ENCODE results near the gene CDH23. TPM values are rescaled to one million over a fixed set of nuclear protein-coding genes. Genes with fewer than 3 reads are reported as not detected.

Gene CDH23
- total RNA-seq, 1 experiment from 2014 or later: 0.06 TPM

GRCh38 chr10:71771204-71771603, 374.5 kb downstream of the CDH23 start:
- DNase-seq (ENCODE audit: low read depth): no peak

- peak; percentile 68 for DNase-seq (ENCODE audit: low read depth)
These were observed 375.3 kb downstream of the CDH23 start for GRCh38 chr10:71771821-71772617.

GRCh38 chr10:71772832-71773220, 376.1 kb downstream of the CDH23 start:
- no peak for DNase-seq (ENCODE audit: low read depth)

GRCh38 chr10:71773221-71773971, 376.7 kb downstream of the CDH23 start, which contains the start of gene VSIR:
Gene VSIR, minus strand, starts transcription at chr10:71773520. Its CDS starts 81 bp downstream, at chr10:71773439.
- peak; percentile 78 for DNase-seq (ENCODE audit: low read depth)

GRCh38 chr10:71774916-71775702, 378.4 kb downstream of the CDH23 start:
- DNase-seq (ENCODE audit: low read depth): no peak

GRCh38 chr10:71776481-71776925, 379.8 kb downstream of the CDH23 start:
- DNase-seq (ENCODE audit: low read depth): no peak

- no peak for DNase-seq (ENCODE audit: low read depth)
These were observed 380.7 kb downstream of the CDH23 start for GRCh38 chr10:71777213-71777985.

GRCh38 chr10:71778071-71778825, 381.5 kb downstream of the CDH23 start:
- no peak for DNase-seq (ENCODE audit: low read depth)

GRCh38 chr10:71779641-71780040, 382.9 kb downstream of the CDH23 start:
- DNase-seq (ENCODE audit: low read depth): no peak

GRCh38 chr10:71780156-71780555, 383.4 kb downstream of the CDH23 start:
- DNase-seq (ENCODE audit: low read depth): no peak

- no peak for DNase-seq (ENCODE audit: low read depth)
These were observed 384.0 kb downstream of the CDH23 start for GRCh38 chr10:71780719-71781118.

GRCh38 chr10:71782221-71782916, 385.6 kb downstream of the CDH23 start:
- DNase-seq (ENCODE audit: low read depth): no peak

GRCh38 chr10:71782917-71783490, 386.3 kb downstream of the CDH23 start:
- DNase-seq (ENCODE audit: low read depth): no peak

- no peak for DNase-seq (ENCODE audit: low read depth)
These were observed 387.4 kb downstream of the CDH23 start for GRCh38 chr10:71783917-71784678.

- DNase-seq (ENCODE audit: low read depth): no peak
These were observed 388.1 kb downstream of the CDH23 start for GRCh38 chr10:71784679-71785272.

GRCh38 chr10:71788954-71789353, 392.2 kb downstream of the CDH23 start:
- DNase-seq (ENCODE audit: low read depth): no peak

- no peak for DNase-seq (ENCODE audit: low read depth)
These were observed 393.2 kb downstream of the CDH23 start for GRCh38 chr10:71789871-71790270.
